Breast epithelium (tissue), 4 donors: ENCODE data around the gene SRPX. TPM values are rescaled to one million over a fixed set of nuclear protein-coding genes. Genes with fewer than 3 reads are reported as not detected.

ENCODE experiments used
- DNase-seq, 2 donors: peaks; one replicate each; pipeline ENCODE4 v3.0.0-alpha.2; 2019; ENCODE audit warnings: low spot score in 2 of 2
- H3K27ac ChIP-seq, 2 donors: fragments of 200-600 bp; sonication (generic) in 1 of 2; one replicate each; pipeline ENCODE4 v1.5.1; 2016 to 2019; ENCODE audit warnings: mild to moderate bottlenecking in 1 of 2
- H3K27me3 ChIP-seq, 2 donors: fragments of 200-600 bp; sonication (generic) in 1 of 2; one replicate each; pipeline versions ENCODE4 v1.5.1 to v1.6.0; 2017 to 2019; ENCODE audit warnings: control low read depth in 1 of 2, mild to moderate bottlenecking in 1 of 2
- H3K36me3 ChIP-seq: fragments of 200-600 bp; one replicate; pipeline ENCODE4 v1.5.1; 2019
- H3K4me1 ChIP-seq, 2 donors: fragments of 200-600 bp; sonication (generic); one replicate each; pipeline ENCODE4 v1.5.1; 2016 to 2019; ENCODE audit warnings: control low read depth in 1 of 2
- H3K4me3 ChIP-seq, 3 donors: fragments of 200-600 bp; sonication (generic); 1 replicate in 2 of 3; 2 replicates in 1 of 3; pipeline ENCODE4 v1.5.1; 2016 to 2019; ENCODE audit warnings: mild to moderate bottlenecking in 3 of 3, moderate library complexity in 2 of 3
- H3K9me3 ChIP-seq, 2 donors: fragments of 200-600 bp; sonication (generic) in 1 of 2; one replicate each; pipeline ENCODE4 v1.5.1; 2016 to 2019; ENCODE audit warnings: control low read depth in 1 of 2
- POLR2A ChIP-seq: fragments of 450-650 bp; IDR thresholded peaks from one replicate; pipeline ENCODE4 v1.6.1; 2016; ENCODE audit warnings: antibody characterized with exemption, mild to moderate bottlenecking, moderate library complexity
- POLR2AphosphoS5 ChIP-seq, 3 donors: sonication (generic); formaldehyde crosslinking; IDR thresholded peaks; one replicate each; pipeline ENCODE4 v1.6.1; 2017; ENCODE audit warnings: antibody characterized with exemption in 3 of 3
- intact Hi-C: fragments of 100-400 bp; cut with DNase I; formaldehyde crosslinking; loops from one replicate; pipeline ENCODE4 v1.15.1; 2023; ENCODE audit warnings: low total_unique reads
- total RNA-seq, 3 donors: library from RNA; depleted of rRNA; stranded (reverse); fragments of >200 nt; gene quantifications; one replicate each; pipeline ENCODE4 v1.1.0, GENCODE V29; 2016
- TF ChIP-seq, protein P1 (sequence below), 3 donors: fragments of 450-650 bp; IDR thresholded peaks; one replicate each; pipeline ENCODE4 v1.5.1; 2016 to 2017; ENCODE audit warnings: antibody characterized with exemption in 3 of 3, mild to moderate bottlenecking in 3 of 3, moderate library complexity in 3 of 3

Gene SRPX, protein sequence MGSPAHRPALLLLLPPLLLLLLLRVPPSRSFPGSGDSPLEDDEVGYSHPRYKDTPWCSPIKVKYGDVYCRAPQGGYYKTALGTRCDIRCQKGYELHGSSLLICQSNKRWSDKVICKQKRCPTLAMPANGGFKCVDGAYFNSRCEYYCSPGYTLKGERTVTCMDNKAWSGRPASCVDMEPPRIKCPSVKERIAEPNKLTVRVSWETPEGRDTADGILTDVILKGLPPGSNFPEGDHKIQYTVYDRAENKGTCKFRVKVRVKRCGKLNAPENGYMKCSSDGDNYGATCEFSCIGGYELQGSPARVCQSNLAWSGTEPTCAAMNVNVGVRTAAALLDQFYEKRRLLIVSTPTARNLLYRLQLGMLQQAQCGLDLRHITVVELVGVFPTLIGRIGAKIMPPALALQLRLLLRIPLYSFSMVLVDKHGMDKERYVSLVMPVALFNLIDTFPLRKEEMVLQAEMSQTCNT
- 100 to 1,000 TPM; 108 to 415 (median 168) TPM for total RNA-seq

DNA sequence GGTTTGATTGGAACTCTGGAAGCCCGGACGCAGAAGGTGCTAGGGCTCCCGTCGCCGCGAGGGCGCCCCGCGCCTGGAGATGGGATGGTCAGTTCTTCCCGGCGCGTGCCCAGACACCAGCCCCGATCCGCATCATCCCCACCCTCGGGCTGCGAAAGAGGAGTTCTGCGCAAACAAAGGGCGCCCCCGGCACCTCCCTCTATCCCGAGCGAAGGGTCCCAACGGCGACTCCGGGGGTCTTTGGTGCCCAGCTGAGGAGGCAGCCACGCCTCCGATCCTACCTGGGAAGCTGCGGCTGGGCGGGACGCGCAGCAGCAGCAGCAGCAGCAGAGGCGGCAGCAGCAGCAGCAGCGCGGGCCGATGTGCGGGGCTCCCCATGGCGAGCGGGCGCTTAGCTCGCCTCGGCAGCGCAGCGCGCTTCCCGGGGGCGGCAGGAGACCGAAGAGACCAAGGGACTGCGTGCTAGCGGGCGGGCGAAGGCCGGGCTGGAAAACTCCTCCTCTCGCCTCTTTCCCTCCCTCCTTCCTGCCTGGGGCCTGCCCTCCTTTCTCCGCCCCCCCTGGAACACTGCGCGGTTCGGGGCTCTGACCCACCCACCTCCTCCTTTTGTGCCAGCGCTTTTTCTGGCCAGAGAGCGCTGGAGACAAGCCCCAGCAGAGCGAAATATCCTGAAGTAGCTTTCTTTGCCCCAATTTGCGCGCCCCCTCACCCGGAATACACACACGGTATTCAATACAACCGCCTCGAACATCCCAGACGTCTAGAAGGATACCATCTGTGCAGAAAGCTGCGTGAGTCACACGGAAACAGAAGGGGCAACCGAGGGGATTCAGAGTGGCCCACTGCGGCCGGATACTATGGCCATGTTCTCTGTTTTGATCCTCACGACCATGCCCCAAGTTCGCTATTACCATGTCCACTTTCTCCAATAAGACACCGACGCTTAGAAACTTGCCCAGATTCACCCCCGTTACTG lies at the start of gene SRPX:
Gene SRPX, minus strand, starts transcription at position 457 of the 976 bp plus-strand sequence. Its CDS starts 79 bp downstream, at position 378.
- intact Hi-C loops: no loop called here
- no peak for DNase-seq
- Histone ChIP-seq H3K27me3 (peaks cover 0 to 79% of the 10 kb centered on the region in 2 donors), H3K36me3 (no peaks in the 10 kb centered on the region), H3K9me3 (peaks cover 0 to 3% of the 10 kb centered on the region in 2 donors), H3K4me1 (no peaks in the 10 kb centered on the region), H3K4me3 (peak within 1 kb of the TSS; percentile 54 to 73 (median 62)), H3K27ac (peak within 1 kb of the TSS in 1 of 2 donors; percentile 39)
- TF ChIP-seq POLR2AphosphoS5 (IDR thresholded peaks at IDR 0.05) (no peak), POLR2A (no peak)
- TF ChIP-seq, protein P1, sequence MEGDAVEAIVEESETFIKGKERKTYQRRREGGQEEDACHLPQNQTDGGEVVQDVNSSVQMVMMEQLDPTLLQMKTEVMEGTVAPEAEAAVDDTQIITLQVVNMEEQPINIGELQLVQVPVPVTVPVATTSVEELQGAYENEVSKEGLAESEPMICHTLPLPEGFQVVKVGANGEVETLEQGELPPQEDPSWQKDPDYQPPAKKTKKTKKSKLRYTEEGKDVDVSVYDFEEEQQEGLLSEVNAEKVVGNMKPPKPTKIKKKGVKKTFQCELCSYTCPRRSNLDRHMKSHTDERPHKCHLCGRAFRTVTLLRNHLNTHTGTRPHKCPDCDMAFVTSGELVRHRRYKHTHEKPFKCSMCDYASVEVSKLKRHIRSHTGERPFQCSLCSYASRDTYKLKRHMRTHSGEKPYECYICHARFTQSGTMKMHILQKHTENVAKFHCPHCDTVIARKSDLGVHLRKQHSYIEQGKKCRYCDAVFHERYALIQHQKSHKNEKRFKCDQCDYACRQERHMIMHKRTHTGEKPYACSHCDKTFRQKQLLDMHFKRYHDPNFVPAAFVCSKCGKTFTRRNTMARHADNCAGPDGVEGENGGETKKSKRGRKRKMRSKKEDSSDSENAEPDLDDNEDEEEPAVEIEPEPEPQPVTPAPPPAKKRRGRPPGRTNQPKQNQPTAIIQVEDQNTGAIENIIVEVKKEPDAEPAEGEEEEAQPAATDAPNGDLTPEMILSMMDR (IDR thresholded peaks at IDR 0.05): peak in 1 of 3 donors; percentile 5

DNA sequence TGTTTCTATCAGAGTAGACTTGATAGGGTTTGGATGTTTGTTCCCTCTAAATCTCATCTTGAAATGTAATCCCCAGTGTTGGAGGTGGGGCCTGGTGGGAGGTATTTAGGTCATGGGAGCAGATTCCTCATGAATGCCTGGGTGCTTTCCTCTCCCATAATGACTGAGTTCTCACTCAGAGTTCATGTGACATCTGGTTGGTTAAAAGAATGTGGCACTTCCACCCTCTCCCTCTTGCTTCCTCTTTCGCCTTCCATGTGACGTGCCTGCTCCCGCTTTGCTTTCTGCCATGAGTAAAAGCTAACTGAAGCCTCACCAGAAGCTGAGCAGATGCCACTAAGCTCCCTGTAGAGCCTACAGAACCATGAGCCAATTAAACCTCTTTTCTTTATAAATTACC lies 47.3 kb upstream of the SRPX start:
- H3K36me3 ChIP-seq: no peaks in the 10 kb centered on the region
- no peaks in the 10 kb centered on the region for H3K9me3 ChIP-seq
- no peak for DNase-seq
- no peaks in the 10 kb centered on the region for H3K4me1 ChIP-seq
- TF ChIP-seq, protein P1 (IDR thresholded peaks at IDR 0.05): no peak
- TF ChIP-seq POLR2A (no peak), POLR2AphosphoS5 (IDR thresholded peaks at IDR 0.05) (no peak)
- H3K27me3 ChIP-seq: peaks cover 0 to 6% of the 10 kb centered on the region in 2 donors
- intact Hi-C loops: no loop called here
- no peak overlapping the region for H3K27ac ChIP-seq
- H3K4me3 ChIP-seq: no peak overlapping the region

DNA sequence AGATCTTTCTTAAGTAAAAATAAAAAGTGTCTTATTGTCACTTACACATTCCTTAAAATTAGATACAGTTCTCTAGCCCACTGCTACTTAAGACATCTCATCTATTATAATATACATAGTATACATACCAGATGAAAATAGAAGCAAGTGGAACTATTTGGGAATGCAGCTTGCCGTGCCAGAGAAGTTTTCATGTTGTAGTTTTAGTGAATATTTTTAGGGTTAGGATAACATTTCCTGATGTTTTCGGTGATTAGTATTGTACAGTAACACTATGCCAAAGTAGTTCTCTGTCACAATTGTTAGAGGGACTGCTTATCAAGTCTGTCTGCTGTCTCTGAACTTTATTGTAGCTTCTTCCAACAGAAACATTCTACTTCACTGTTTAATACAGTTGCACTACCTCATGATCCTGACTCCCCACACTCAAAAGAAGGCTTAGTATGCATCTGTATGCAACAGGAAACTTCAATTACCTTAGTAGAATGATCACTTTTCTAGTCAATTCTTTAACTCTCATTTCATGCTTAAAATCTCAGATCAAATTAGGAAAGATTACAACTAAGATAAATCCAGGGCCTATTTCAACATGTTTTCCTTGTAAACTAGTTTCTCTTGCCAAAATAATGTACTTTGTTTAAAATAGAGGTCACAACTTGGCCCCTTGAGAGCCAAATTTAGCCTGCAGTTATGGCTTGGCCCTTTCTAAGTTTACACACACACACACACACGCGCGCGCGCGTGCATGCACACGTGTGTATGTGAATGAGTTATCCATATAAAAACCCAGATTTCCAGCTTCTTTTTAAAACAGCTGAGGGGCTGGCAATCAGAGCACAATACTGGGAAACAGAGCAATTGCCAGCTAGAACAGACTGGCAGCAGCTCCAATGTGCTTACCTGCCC lies 42.3 kb upstream of the SRPX start:
- peaks cover 0 to 8% of the 10 kb centered on the region in 2 donors for H3K27me3 ChIP-seq
- DNase-seq: no peak
- H3K36me3 ChIP-seq: no peaks in the 10 kb centered on the region
- TF ChIP-seq, protein P1 (IDR thresholded peaks at IDR 0.05): no peak
- TF ChIP-seq POLR2A: no peak
- no peak for TF ChIP-seq POLR2AphosphoS5 (IDR thresholded peaks at IDR 0.05)
- H3K9me3 ChIP-seq: no peaks in the 10 kb centered on the region
- intact Hi-C loops: no loop called here
- no peak overlapping the region for H3K27ac ChIP-seq
- no peaks in the 10 kb centered on the region for H3K4me1 ChIP-seq
- H3K4me3 ChIP-seq: no peak overlapping the region

DNA sequence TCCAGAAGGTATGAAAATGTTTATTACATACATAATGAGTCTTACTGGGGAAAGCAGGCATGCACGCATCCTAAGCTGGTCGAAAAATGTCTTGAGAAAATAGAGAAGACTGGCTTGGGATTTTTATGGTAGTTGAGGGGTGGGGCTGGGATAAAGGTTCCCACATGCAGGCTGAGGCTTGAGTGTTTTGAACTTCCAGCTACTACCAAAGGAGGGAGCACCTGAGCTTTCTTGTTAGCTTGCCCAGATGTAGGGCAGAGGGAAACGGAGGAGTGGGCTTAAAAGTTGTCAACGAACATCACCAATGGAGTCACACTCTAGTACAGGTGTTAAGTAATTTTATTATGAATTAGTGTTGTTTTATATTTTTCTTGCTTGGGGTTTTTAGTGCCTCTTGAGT lies 39.6 kb upstream of the SRPX start:
- DNase-seq: no peak
- TF ChIP-seq, protein P1 (IDR thresholded peaks at IDR 0.05): no peak
- TF ChIP-seq POLR2AphosphoS5 (IDR thresholded peaks at IDR 0.05) (no peak), POLR2A (no peak)
- intact Hi-C loops: no loop called here

More for the DNA sequence above, 39.6 kb upstream of the SRPX start:
- Histone ChIP-seq H3K9me3 (no peaks in the 10 kb centered on the region), H3K27ac (no peak overlapping the region), H3K4me3 (no peak overlapping the region), H3K27me3 (peaks cover 0 to 15% of the 10 kb centered on the region in 2 donors), H3K4me1 (no peaks in the 10 kb centered on the region), H3K36me3 (no peaks in the 10 kb centered on the region)
